Measurements from ENCODE around the gene SLC16A10. TPM values are rescaled to one million over a fixed set of nuclear protein-coding genes. Genes with fewer than 3 reads are reported as not detected.
"Not testable (repeated sequence)": the region's sequence is repeated elsewhere in the genome, so short reads cannot be mapped to it uniquely, and the experiment has no call there.

Gene SLC16A10
- total RNA-seq, 1 experiment from 2014 or later, result 0.18 TPM

GRCh38 chr6:111200350-111201243, 113.3 kb downstream of the SLC16A10 start:
- TF ChIP-seq POLR2AphosphoS5 (IDR thresholded peaks at IDR 0.05; ENCODE audit: low read depth, low read length), result no peak
- Histone ChIP-seq H3K4me1 (ENCODE audit: control insufficient read depth, insufficient read depth, low read length) (no peaks in the 10 kb centered on the region), H3K27ac (ENCODE audit: low read length) (no peak overlapping the region), H3K4me3 (ENCODE audit: low read depth in 2 of 2, low read length in 2 of 2) (no peak overlapping the region), H3K36me3 (ENCODE audit: control insufficient read depth, insufficient read depth, low read length) (no peaks in the 10 kb centered on the region), H3K9me3 (ENCODE audit: control insufficient read depth, insufficient read depth, low read depth, low read length) (no peaks in the 10 kb centered on the region), H3K27me3 (ENCODE audit: control insufficient read depth, insufficient read depth, low read length) (peaks cover 6% of the 10 kb centered on the region; the same call in 1 of the 2 replicates)
- no peak for DNase-seq (ENCODE audit: low read depth, low spot score)
- intact Hi-C loops (cut with micrococcal nuclease; ENCODE audit: unreplicated experiment) (loop anchor here (10.0 kb wide), 1 partner anchor 676 kb away; no protein-coding TSS in a partner anchor), in situ Hi-C loops (cut with HindIII; ENCODE audit: low pct_unique_long_range_greater_than_20kb, low sequenced_read_pairs) (no loop called here)
- ChIA-PET CTCF (no interaction called here), POLR2A (no interaction called here)
- ATAC-seq, result no peak
- BruUV-seq (replicated peaks), result no TSS peak

GRCh38 chr6:111201244-111201554, 113.9 kb downstream of the SLC16A10 start:
- TF ChIP-seq TCF7L2 (IDR thresholded peaks at IDR 0.05; ENCODE audit: low read depth, low read length), result no peak
- no peak for TF ChIP-seq POLR2AphosphoS5 (IDR thresholded peaks at IDR 0.05; ENCODE audit: low read depth, low read length)
- no peak for TF ChIP-seq SIN3A (IDR thresholded peaks at IDR 0.05; ENCODE audit: borderline replicate concordance, insufficient read depth, low read depth, low read length)
- TF ChIP-seq, protein P1, sequence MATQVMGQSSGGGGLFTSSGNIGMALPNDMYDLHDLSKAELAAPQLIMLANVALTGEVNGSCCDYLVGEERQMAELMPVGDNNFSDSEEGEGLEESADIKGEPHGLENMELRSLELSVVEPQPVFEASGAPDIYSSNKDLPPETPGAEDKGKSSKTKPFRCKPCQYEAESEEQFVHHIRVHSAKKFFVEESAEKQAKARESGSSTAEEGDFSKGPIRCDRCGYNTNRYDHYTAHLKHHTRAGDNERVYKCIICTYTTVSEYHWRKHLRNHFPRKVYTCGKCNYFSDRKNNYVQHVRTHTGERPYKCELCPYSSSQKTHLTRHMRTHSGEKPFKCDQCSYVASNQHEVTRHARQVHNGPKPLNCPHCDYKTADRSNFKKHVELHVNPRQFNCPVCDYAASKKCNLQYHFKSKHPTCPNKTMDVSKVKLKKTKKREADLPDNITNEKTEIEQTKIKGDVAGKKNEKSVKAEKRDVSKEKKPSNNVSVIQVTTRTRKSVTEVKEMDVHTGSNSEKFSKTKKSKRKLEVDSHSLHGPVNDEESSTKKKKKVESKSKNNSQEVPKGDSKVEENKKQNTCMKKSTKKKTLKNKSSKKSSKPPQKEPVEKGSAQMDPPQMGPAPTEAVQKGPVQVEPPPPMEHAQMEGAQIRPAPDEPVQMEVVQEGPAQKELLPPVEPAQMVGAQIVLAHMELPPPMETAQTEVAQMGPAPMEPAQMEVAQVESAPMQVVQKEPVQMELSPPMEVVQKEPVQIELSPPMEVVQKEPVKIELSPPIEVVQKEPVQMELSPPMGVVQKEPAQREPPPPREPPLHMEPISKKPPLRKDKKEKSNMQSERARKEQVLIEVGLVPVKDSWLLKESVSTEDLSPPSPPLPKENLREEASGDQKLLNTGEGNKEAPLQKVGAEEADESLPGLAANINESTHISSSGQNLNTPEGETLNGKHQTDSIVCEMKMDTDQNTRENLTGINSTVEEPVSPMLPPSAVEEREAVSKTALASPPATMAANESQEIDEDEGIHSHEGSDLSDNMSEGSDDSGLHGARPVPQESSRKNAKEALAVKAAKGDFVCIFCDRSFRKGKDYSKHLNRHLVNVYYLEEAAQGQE (IDR thresholded peaks at IDR 0.05; ENCODE audit: insufficient read depth in 1 of 2, low read depth in 2 of 2, low read length in 1 of 2), result no peak
- CTCF ChIA-PET, result no interaction called here
- no TSS peak for BruUV-seq (replicated peaks)
- H3K4me1 ChIP-seq (ENCODE audit: control insufficient read depth, insufficient read depth, low read length), result no peaks in the 10 kb centered on the region
- ATAC-seq (no peak), DNase-seq (ENCODE audit: low read depth, low spot score) (no peak)
- no peak overlapping the region for H3K27ac ChIP-seq (ENCODE audit: low read length)
- intact Hi-C loops (cut with micrococcal nuclease; ENCODE audit: unreplicated experiment) (loop anchor here (10.0 kb wide), 1 partner anchor 676 kb away; no protein-coding TSS in a partner anchor), in situ Hi-C loops (cut with HindIII; ENCODE audit: low pct_unique_long_range_greater_than_20kb, low sequenced_read_pairs) (no loop called here)
- H3K36me3 ChIP-seq (ENCODE audit: control insufficient read depth, insufficient read depth, low read length), result no peaks in the 10 kb centered on the region
- H3K9me3 ChIP-seq (ENCODE audit: control insufficient read depth, insufficient read depth, low read depth, low read length), result no peaks in the 10 kb centered on the region
- no peak overlapping the region for H3K4me3 ChIP-seq (ENCODE audit: low read depth in 2 of 2, low read length in 2 of 2)
- peaks cover 9% of the 10 kb centered on the region; the same call in 1 of the 2 replicates for H3K27me3 ChIP-seq (ENCODE audit: control insufficient read depth, insufficient read depth, low read length)
- POLR2A ChIA-PET, result no interaction called here

GRCh38 chr6:111201764-111202163, 114.5 kb downstream of the SLC16A10 start:
- POLR2A ChIA-PET, result no interaction called here
- Histone ChIP-seq H3K4me1 (ENCODE audit: control insufficient read depth, insufficient read depth, low read length) (no peaks in the 10 kb centered on the region), H3K9me3 (ENCODE audit: control insufficient read depth, insufficient read depth, low read depth, low read length) (no peaks in the 10 kb centered on the region), H3K27ac (ENCODE audit: low read length) (no peak overlapping the region), H3K27me3 (ENCODE audit: control insufficient read depth, insufficient read depth, low read length) (peaks cover 9% of the 10 kb centered on the region; the same call in 1 of the 2 replicates), H3K4me3 (ENCODE audit: low read depth in 2 of 2, low read length in 2 of 2) (no peak overlapping the region), H3K36me3 (ENCODE audit: control insufficient read depth, insufficient read depth, low read length) (no peaks in the 10 kb centered on the region)
- in situ Hi-C loops (cut with HindIII; ENCODE audit: low pct_unique_long_range_greater_than_20kb, low sequenced_read_pairs), result no loop called here
- no peak for DNase-seq (ENCODE audit: low read depth, low spot score)
- no TSS peak for BruUV-seq (replicated peaks)
- intact Hi-C loops (cut with micrococcal nuclease; ENCODE audit: unreplicated experiment), result loop anchor here (10.0 kb wide), 1 partner anchor 677 kb away; no protein-coding TSS in a partner anchor
- TF ChIP-seq CTCF (IDR thresholded peaks at IDR 0.05) (no peak), TCF7L2 (IDR thresholded peaks at IDR 0.05; ENCODE audit: low read depth, low read length) (no peak), SIN3A (IDR thresholded peaks at IDR 0.05; ENCODE audit: borderline replicate concordance, insufficient read depth, low read depth, low read length) (no peak), POLR2AphosphoS5 (IDR thresholded peaks at IDR 0.05; ENCODE audit: low read depth, low read length) (no peak)
- TF ChIP-seq, protein P1 (IDR thresholded peaks at IDR 0.05; ENCODE audit: insufficient read depth in 1 of 2, low read depth in 2 of 2, low read length in 1 of 2), result no peak
- CTCF ChIA-PET, result no interaction called here
- ATAC-seq, result no peak

- H3K27ac ChIP-seq (ENCODE audit: low read length); POLR2A ChIA-PET; DNase-seq (ENCODE audit: low read depth, low spot score); H3K27me3 ChIP-seq (ENCODE audit: control insufficient read depth, insufficient read depth, low read length); H3K4me1 ChIP-seq (ENCODE audit: control insufficient read depth, insufficient read depth, low read length); in situ Hi-C loops (cut with HindIII; ENCODE audit: low pct_unique_long_range_greater_than_20kb, low sequenced_read_pairs); H3K36me3 ChIP-seq (ENCODE audit: control insufficient read depth, insufficient read depth, low read length); ATAC-seq; H3K9me3 ChIP-seq (ENCODE audit: control insufficient read depth, insufficient read depth, low read depth, low read length); BruUV-seq (replicated peaks); H3K4me3 ChIP-seq (ENCODE audit: low read depth in 2 of 2, low read length in 2 of 2); CTCF ChIA-PET: not testable (repeated sequence)
- intact Hi-C loops (cut with micrococcal nuclease; ENCODE audit: unreplicated experiment), result loop anchor here (10.0 kb wide), 1 partner anchor 679 kb away; no protein-coding TSS in a partner anchor
Measured at GRCh38 chr6:111203539-111203938, 116.2 kb downstream of the SLC16A10 start.
